Colonic mucosa (tissue), 4 donors: ENCODE results near the gene ZNF335. TPM values are rescaled to one million over a fixed set of nuclear protein-coding genes. Genes with fewer than 3 reads are reported as not detected.
"Not testable (repeated sequence)": the region's sequence is repeated elsewhere in the genome, so short reads cannot be mapped to it uniquely, and the experiment has no call there.

Experiments used
- DNase-seq: peaks from one replicate; pipeline ENCODE4 v3.0.0-alpha.2; 2020
- H3K27ac ChIP-seq: fragments of 200-600 bp; one replicate; pipeline ENCODE4 v1.8.0; 2021
- H3K27me3 ChIP-seq: fragments of 200-600 bp; one replicate; pipeline ENCODE4 v1.8.0; 2021
- H3K36me3 ChIP-seq: fragments of 200-600 bp; one replicate; pipeline ENCODE4 v1.8.0; 2021
- H3K4me1 ChIP-seq: fragments of 200-600 bp; one replicate; pipeline ENCODE4 v1.8.0; 2021; ENCODE audit warnings: mild to moderate bottlenecking
- H3K4me3 ChIP-seq: fragments of 200-600 bp; one replicate; pipeline ENCODE4 v1.8.0; 2021
- H3K9ac ChIP-seq, 2 donors: one replicate each; pipeline ENCODE4 v1.7.0; 2013; ENCODE audit warnings: control low read depth in 2 of 2, low read depth in 2 of 2, low read length in 2 of 2
- H3K9me3 ChIP-seq: fragments of 200-600 bp; one replicate; pipeline ENCODE4 v1.8.0; 2021
- CTCF ChIP-seq: fragments of 200-600 bp; IDR thresholded peaks from one replicate; pipeline ENCODE4 v1.8.0; 2022; ENCODE audit warnings: antibody characterized with exemption, mild to moderate bottlenecking
- intact Hi-C: fragments of 100-400 bp; cut with DNase I; formaldehyde crosslinking; loops from one replicate; pipeline ENCODE4 v1.14.1; 2022
- total RNA-seq, 2 donors: library from RNA; stranded (reverse); fragmentation: NEBNext Ultra II Directional in 1 of 2; extraction: Animal tissue kit (Norgen Biotek cat#: 25700) in 1 of 2; gene quantifications; one replicate each; pipeline ENCODE4 v1.2.1, GENCODE V29; 2021
- donor health status: healthy.
- donor health status: DM: no; HTN: no; CAD: no.
- donor health status: DM: no; HTN: no; CAD: no.

Gene ZNF335
- total RNA-seq, 2 donors from 2014 or later = 11.3 to 22.1 TPM

GRCh38 chr20:45904583-45905504, 67.2 kb downstream of the ZNF335 start:
- TF ChIP-seq CTCF = no peak
- no peak overlapping the region for H3K9ac ChIP-seq
- DNase-seq = no peak

GRCh38 chr20:45902199-45902701, 69.8 kb downstream of the ZNF335 start:
- no peaks in the 10 kb centered on the region for H3K27me3 ChIP-seq
- no peak for TF ChIP-seq CTCF
- H3K4me3 ChIP-seq = no peak overlapping the region
- no peaks in the 10 kb centered on the region for H3K36me3 ChIP-seq
- DNase-seq = no peak
- intact Hi-C loops = no loop called here
- H3K9me3 ChIP-seq = no peaks in the 10 kb centered on the region
- H3K4me1 ChIP-seq = no peaks in the 10 kb centered on the region
- no peak overlapping the region for H3K27ac ChIP-seq
- no peak overlapping the region for H3K9ac ChIP-seq

More at GRCh38 chr20:45904583-45905504, 67.2 kb downstream of the ZNF335 start:
- Histone ChIP-seq H3K9me3 (no peaks in the 10 kb centered on the region), H3K27ac (no peak overlapping the region), H3K27me3 (no peaks in the 10 kb centered on the region), H3K36me3 (no peaks in the 10 kb centered on the region), H3K4me3 (no peak overlapping the region), H3K4me1 (no peaks in the 10 kb centered on the region)
- intact Hi-C loops = no loop called here

- intact Hi-C loops, DNase-seq, H3K4me3 ChIP-seq, H3K9ac ChIP-seq, H3K27me3 ChIP-seq, H3K27ac ChIP-seq, H3K9me3 ChIP-seq, H3K4me1 ChIP-seq, H3K36me3 ChIP-seq: not testable (repeated sequence)
Observed at GRCh38 chr20:45901332-45901731, 70.7 kb downstream of the ZNF335 start.

- H3K9me3 ChIP-seq = no peaks in the 10 kb centered on the region
- peaks cover 7% of the 10 kb centered on the region for H3K36me3 ChIP-seq
- H3K4me3 ChIP-seq = no peak overlapping the region
- no peaks in the 10 kb centered on the region for H3K4me1 ChIP-seq
- intact Hi-C loops = no loop called here
- TF ChIP-seq CTCF = no peak
- H3K27ac ChIP-seq = no peak overlapping the region
- no peaks in the 10 kb centered on the region for H3K27me3 ChIP-seq
- no peak for DNase-seq
- H3K9ac ChIP-seq = no peak overlapping the region
Observed at GRCh38 chr20:45899046-45899835, 72.8 kb downstream of the ZNF335 start.

Other genes with a start within 250 kb of the ZNF335 start
- not detected for gene SPINT4, start 249.9 kb downstream of the ZNF335 start, total RNA-seq
- 10 to 100 TPM in 1 of 2 donors, 1 to 10 TPM in 1; 2.5 to 15.6 TPM for gene WFDC3, start 180.3 kb downstream of the ZNF335 start, total RNA-seq
- gene DNTTIP1, start 180.2 kb downstream of the ZNF335 start, total RNA-seq = 10 to 100 TPM; 41.5 to 96.5 TPM
- 100 to 1,000 TPM in 1 of 2 donors, 10 to 100 TPM in 1; 23.7 to 117 TPM for gene UBE2C, start 159.6 kb downstream of the ZNF335 start, total RNA-seq
- 1 to 10 TPM; 2.9 to 3.8 TPM for gene TNNC2, start 144.9 kb downstream of the ZNF335 start, total RNA-seq
- gene SNX21, start 138.4 kb downstream of the ZNF335 start, total RNA-seq = 10 to 100 TPM; 11.2 to 12.6 TPM
- 10 to 100 TPM; 49.8 to 58.5 TPM for gene ACOT8, start 114.8 kb downstream of the ZNF335 start, total RNA-seq
- 1 to 10 TPM; 4.6 to 5.2 TPM for gene ZSWIM3, start 114.6 kb downstream of the ZNF335 start, total RNA-seq
- 10 to 100 TPM; 13.3 to 13.4 TPM for gene ZSWIM1, start 91.0 kb downstream of the ZNF335 start, total RNA-seq
- 1 to 10 TPM; 1.5 TPM for gene SPATA25, start 84.6 kb downstream of the ZNF335 start, total RNA-seq
- 1 to 10 TPM; 3.5 to 4.0 TPM for gene NEURL2, start 81.0 kb downstream of the ZNF335 start, total RNA-seq
- 100 to 1,000 TPM; 273 to 366 TPM for gene CTSA, start 80.9 kb downstream of the ZNF335 start, total RNA-seq
- 10 to 100 TPM; 17.4 to 36.2 TPM for gene PLTP, start 60.0 kb downstream of the ZNF335 start, total RNA-seq
- 10 to 100 TPM; 28.9 to 33.6 TPM for gene PCIF1, start 37.5 kb downstream of the ZNF335 start, total RNA-seq
- gene MMP9, start 36.7 kb upstream of the ZNF335 start, total RNA-seq = 1 to 10 TPM; 1.3 to 4.0 TPM
- gene SLC12A5, start 57.0 kb upstream of the ZNF335 start, total RNA-seq = under 1 TPM in 1 of 2 donors, not detected in 1; 0.96 TPM
- gene NCOA5, start 117.8 kb upstream of the ZNF335 start, total RNA-seq = 10 to 100 TPM; 20.4 to 32.1 TPM
- gene CD40, start 146.1 kb upstream of the ZNF335 start, total RNA-seq = 1 to 10 TPM; 2.8 to 4.4 TPM